Measurements from ENCODE around the gene TSACC. TPM values are rescaled to one million over a fixed set of nuclear protein-coding genes. Genes with fewer than 3 reads are reported as not detected.

TSACC gene
- total RNA-seq, 1 donor from 2014 or later = 0.44 TPM

- intact Hi-C loops (cut with micrococcal nuclease) = no loop called here
- CTCF ChIA-PET = interaction anchor here (1.4 kb wide), 1 partner anchor 13 kb away, joined by 4 read pairs; no protein-coding TSS in a partner anchor
- H3K9me3 Mint-ChIP-seq = no peaks in the 10 kb centered on the region
- TF ChIP-seq CTCF (IDR thresholded peaks at IDR 0.05) = no peak
- no peak overlapping the region for H3K4me3 Mint-ChIP-seq
- peaks cover 4% of the 10 kb centered on the region for H3K4me1 Mint-ChIP-seq
- POLR2A ChIA-PET = no interaction called here
- DNase-seq (no peak), ATAC-seq (ENCODE audit: low read depth) (no peak)
- H3K27me3 Mint-ChIP-seq = peaks cover 28% of the 10 kb centered on the region
- H3K27ac Mint-ChIP-seq = no peak overlapping the region
- H3K36me3 Mint-ChIP-seq (ENCODE audit: low read depth) = no peaks in the 10 kb centered on the region
These were observed 34.5 kb downstream of the TSACC start for GRCh38 chr1:156372876-156373275.

GRCh38 chr1:156373546-156373945, 35.2 kb downstream of the TSACC start:
- Mint-ChIP-seq H3K4me1 (peaks cover 5% of the 10 kb centered on the region), H3K9me3 (no peaks in the 10 kb centered on the region), H3K36me3 (ENCODE audit: low read depth) (no peaks in the 10 kb centered on the region), H3K27me3 (peaks cover 22% of the 10 kb centered on the region), H3K4me3 (no peak overlapping the region), H3K27ac (no peak overlapping the region)
- ChIA-PET POLR2A (no interaction called here), CTCF (interaction anchor here (1.4 kb wide), 1 partner anchor 12 kb away, joined by 4 read pairs; no protein-coding TSS in a partner anchor)
- intact Hi-C loops (cut with micrococcal nuclease) = no loop called here
- DNase-seq = no peak
- no peak for TF ChIP-seq CTCF (IDR thresholded peaks at IDR 0.05)
- no peak for ATAC-seq (ENCODE audit: low read depth)

DNA sequence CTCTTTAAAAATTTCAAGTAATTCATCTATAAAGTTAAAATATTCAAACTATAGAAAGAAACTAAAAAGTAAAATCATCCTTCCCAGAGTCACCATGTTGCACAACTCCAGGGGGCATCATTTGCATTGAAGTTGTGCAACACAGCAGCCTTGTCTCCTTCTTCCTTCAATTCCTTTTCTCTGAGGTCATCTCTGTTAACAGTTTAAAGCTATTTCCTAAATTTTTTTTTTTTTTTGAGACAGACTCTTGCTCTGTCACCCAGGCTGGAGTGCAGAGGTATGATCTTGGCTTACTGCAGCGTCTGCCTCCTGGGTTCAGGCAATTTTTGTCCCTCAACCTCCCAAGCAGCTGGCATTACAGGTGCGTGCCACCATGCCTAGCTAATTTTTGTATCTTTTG, 37.8 kb downstream of the TSACC start:
- Mint-ChIP-seq H3K27me3 (peaks cover 12% of the 10 kb centered on the region), H3K27ac (no peak overlapping the region), H3K4me1 (peaks cover 3% of the 10 kb centered on the region), H3K36me3 (ENCODE audit: low read depth) (no peaks in the 10 kb centered on the region), H3K9me3 (no peaks in the 10 kb centered on the region), H3K4me3 (no peak overlapping the region)
- TF ChIP-seq CTCF (IDR thresholded peaks at IDR 0.05) = no peak
- intact Hi-C loops (cut with micrococcal nuclease) = no loop called here
- ChIA-PET CTCF (interaction anchor here (1.9 kb wide), 1 partner anchor 70 kb away, joined by 6 read pairs; no protein-coding TSS in a partner anchor), POLR2A (no interaction called here)
- ATAC-seq (ENCODE audit: low read depth) = no peak
- DNase-seq = no peak

- CTCF ChIA-PET = interaction anchor here (1.3 kb wide), 1 partner anchor 8 kb away, joined by 9 read pairs; no protein-coding TSS in a partner anchor
- no peak for DNase-seq
- Mint-ChIP-seq H3K36me3 (ENCODE audit: low read depth) (no peaks in the 10 kb centered on the region), H3K4me3 (no peak overlapping the region), H3K9me3 (no peaks in the 10 kb centered on the region), H3K27ac (no peak overlapping the region), H3K4me1 (peaks cover 3% of the 10 kb centered on the region), H3K27me3 (peaks cover 9% of the 10 kb centered on the region)
- no peak for ATAC-seq (ENCODE audit: low read depth)
- POLR2A ChIA-PET = no interaction called here
- TF ChIP-seq CTCF (IDR thresholded peaks at IDR 0.05) = no peak
- intact Hi-C loops (cut with micrococcal nuclease) = no loop called here
These were observed 38.9 kb downstream of the TSACC start for GRCh38 chr1:156376958-156377919.

- no peak overlapping the region for H3K27ac Mint-ChIP-seq
These were observed 40.2 kb downstream of the TSACC start for GRCh38 chr1:156378557-156378956.

More at GRCh38 chr1:156378557-156378956, 40.2 kb downstream of the TSACC start:
- ATAC-seq (ENCODE audit: low read depth) = no peak
- no peak for DNase-seq
- POLR2A ChIA-PET = no interaction called here
- H3K9me3 Mint-ChIP-seq = no peaks in the 10 kb centered on the region
- no peak overlapping the region for H3K4me3 Mint-ChIP-seq
- CTCF ChIA-PET = interaction anchor here (1.2 to 1.3 kb wide), 2 partner anchors 67 to 230 kb away, joined by 3 to 5 read pairs; no protein-coding TSS in a partner anchor
- no peak for TF ChIP-seq CTCF (IDR thresholded peaks at IDR 0.05)
- peaks cover 3% of the 10 kb centered on the region for H3K4me1 Mint-ChIP-seq
- H3K27me3 Mint-ChIP-seq = peaks cover 4% of the 10 kb centered on the region
- intact Hi-C loops (cut with micrococcal nuclease) = no loop called here
- H3K36me3 Mint-ChIP-seq (ENCODE audit: low read depth) = no peaks in the 10 kb centered on the region

Measured in activated B cell treated with CpG ODN at 0.5 μM for 24 hours (primary cell).